SK-N-SH treated with all-trans-retinoic acid at 6 μM for 48 hours (cell line): ENCODE measurements around the gene P3H1.

Experiments used
- ATAC-seq: fragments of 200-7000 bp; cut with Tn5 transposase; 3 replicates; pipeline ENCODE4 v1.9.1; 2020; ENCODE audit warnings: mild to moderate bottlenecking, moderate library complexity
- ARNTL ChIP-seq: fragments of 450-650 bp; formaldehyde crosslinking; IDR thresholded peaks from 2 replicates; pipeline ENCODE4 v1.5.0; 2020; ENCODE audit warnings: low read depth, mild to moderate bottlenecking, moderate library complexity, borderline replicate concordance
- BACH2 ChIP-seq: fragments of 250-450 bp; sonication (Bioruptor Pico); IDR thresholded peaks from 2 replicates; pipeline ENCODE4 v1.9.0; 2021; ENCODE audit warnings: mild to moderate bottlenecking, borderline replicate concordance
- ESRRG ChIP-seq: fragments of 250-450 bp; sonication (Bioruptor Pico); IDR thresholded peaks from 2 replicates; pipeline ENCODE4 v1.6.1; 2021; ENCODE audit warnings: mild to moderate bottlenecking
- ISL1 ChIP-seq: fragments of 250-450 bp; sonication (Bioruptor Pico); IDR thresholded peaks from 2 replicates; pipeline ENCODE4 v2.1.2; 2022; ENCODE audit warnings: mild to moderate bottlenecking, moderate library complexity
- PPARA ChIP-seq: fragments of 250-450 bp; sonication (Bioruptor Pico); IDR thresholded peaks from 2 replicates; pipeline ENCODE4 v1.5.0; 2020; ENCODE audit warnings: mild to moderate bottlenecking, borderline replicate concordance
- RARB ChIP-seq: fragments of 250-450 bp; sonication (Bioruptor Pico); IDR thresholded peaks from 2 replicates; pipeline ENCODE4 v1.8.0; 2021; ENCODE audit warnings: mild to moderate bottlenecking, moderate library complexity
- SNAI2 ChIP-seq: fragments of 250-450 bp; sonication (Bioruptor Pico); IDR thresholded peaks from 2 replicates; pipeline ENCODE4 v1.5.0; 2020; ENCODE audit warnings: mild to moderate bottlenecking, moderate library complexity
- TCF4 ChIP-seq: fragments of 250-450 bp; sonication (Bioruptor Pico); IDR thresholded peaks from 2 replicates; pipeline ENCODE4 v1.8.0; 2021; ENCODE audit warnings: mild to moderate bottlenecking, moderate library complexity, borderline replicate concordance
- TOX ChIP-seq: fragments of 250-450 bp; sonication (Bioruptor Pico); IDR thresholded peaks from 2 replicates; pipeline ENCODE4 v1.8.0; 2021; ENCODE audit warnings: mild to moderate bottlenecking, moderate library complexity, borderline replicate concordance
- ZC3H10 ChIP-seq: fragments of 250-450 bp; sonication (Bioruptor Pico); IDR thresholded peaks from 2 replicates; pipeline ENCODE4 v1.5.1; 2021; ENCODE audit warnings: mild to moderate bottlenecking, moderate library complexity
- ZFP3 ChIP-seq: fragments of 250-450 bp; sonication (Bioruptor Pico); IDR thresholded peaks from 2 replicates; pipeline ENCODE4 v1.5.0; 2020; ENCODE audit warnings: mild to moderate bottlenecking, moderate library complexity
- ZFP30 ChIP-seq: fragments of 450-650 bp; formaldehyde crosslinking; IDR thresholded peaks from 2 replicates; pipeline ENCODE4 v1.5.0; 2022; ENCODE audit warnings: mild to moderate bottlenecking, moderate library complexity
- ZNF565 ChIP-seq: fragments of 450-650 bp; formaldehyde crosslinking; conservative IDR thresholded peaks from 2 replicates; pipeline ENCODE4 v1.5.0; 2020; ENCODE audit warnings: low read depth, mild to moderate bottlenecking, moderate library complexity
- ZNF70 ChIP-seq: fragments of 450-650 bp; formaldehyde crosslinking; IDR thresholded peaks from 2 replicates; pipeline ENCODE4 v1.5.0; 2020; ENCODE audit warnings: mild to moderate bottlenecking, moderate library complexity
- TF ChIP-seq, protein P1 (sequence below): fragments of 250-450 bp; sonication (Bioruptor Pico); IDR thresholded peaks from 2 replicates; pipeline ENCODE4 v1.5.1; 2020; ENCODE audit warnings: low read depth, mild to moderate bottlenecking, moderate library complexity
- TF ChIP-seq, protein P2 (sequence below): fragments of 250-450 bp; sonication (Bioruptor Pico); IDR thresholded peaks from 2 replicates; pipeline ENCODE4 v1.5.1; 2021; ENCODE audit warnings: mild to moderate bottlenecking, moderate library complexity
- TF ChIP-seq, protein P3 (sequence below): fragments of 250-450 bp; sonication (Bioruptor Pico); IDR thresholded peaks from 2 replicates; pipeline ENCODE4 v1.8.0; 2020; ENCODE audit warnings: mild to moderate bottlenecking, moderate library complexity, borderline replicate concordance
- TF ChIP-seq, protein P4 (sequence below): fragments of 250-450 bp; sonication (Bioruptor Pico); IDR thresholded peaks from 2 replicates; pipeline ENCODE4 v1.8.0; 2021; ENCODE audit warnings: low read depth, mild to moderate bottlenecking, moderate library complexity, borderline replicate concordance
- TF ChIP-seq, protein P5 (sequence below): fragments of 250-450 bp; sonication (Bioruptor Pico); IDR thresholded peaks from 2 replicates; pipeline ENCODE4 v1.5.0; 2020; ENCODE audit warnings: mild to moderate bottlenecking, moderate library complexity

The P3H1 gene

DNA sequence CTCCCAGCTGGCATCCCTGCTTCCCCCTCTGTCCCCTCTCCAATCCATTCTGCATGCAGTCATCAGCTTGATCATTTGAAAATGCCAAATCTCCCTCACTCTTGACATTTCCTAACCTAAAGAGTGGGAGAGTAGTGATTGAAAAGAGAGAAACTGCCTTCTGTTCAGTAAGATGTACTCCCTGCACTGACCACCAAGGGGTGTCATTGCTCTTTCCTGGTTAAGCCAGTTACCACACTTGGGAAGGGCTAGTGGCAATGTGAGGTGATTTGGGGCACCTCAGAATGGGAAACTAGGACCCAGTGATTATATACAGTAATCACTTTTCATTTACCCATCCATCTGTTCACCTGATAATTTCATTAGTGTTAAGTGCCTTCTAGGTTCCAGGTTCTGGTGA, 11.0 kb upstream of the P3H1 start:
- peak; percentile 92 for ATAC-seq
- TF ChIP-seq ZFP30 (CRISPR knock-in tag) (no peak), SNAI2 (CRISPR knock-in tag) (no peak), ZNF565 (CRISPR knock-in tag) (no peak), ISL1 (CRISPR knock-in tag) (no peak)

DNA sequence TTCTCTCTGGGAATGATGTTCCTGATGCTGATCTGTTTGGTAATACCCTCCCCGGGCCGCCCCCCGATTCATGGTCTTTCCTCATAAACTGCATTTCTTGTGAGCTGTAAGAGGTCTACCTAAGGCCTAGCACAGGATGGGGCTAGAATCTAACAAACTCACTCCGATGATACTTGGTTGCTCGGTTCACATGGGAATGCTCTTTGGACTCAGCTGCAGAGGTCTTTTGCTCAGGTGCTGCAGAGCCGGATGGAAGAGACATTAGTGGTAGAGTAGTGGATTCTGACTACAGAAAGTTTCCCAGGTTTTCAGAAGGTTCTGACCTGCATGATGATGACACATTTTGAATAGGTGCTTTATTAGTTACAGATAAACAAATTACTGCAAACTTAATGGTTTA, 9.7 kb upstream of the P3H1 start:
- no peak for ATAC-seq
- no peak for TF ChIP-seq ZNF70 (CRISPR knock-in tag)
- no peak for TF ChIP-seq ZFP30 (CRISPR knock-in tag)
- TF ChIP-seq, protein P1, sequence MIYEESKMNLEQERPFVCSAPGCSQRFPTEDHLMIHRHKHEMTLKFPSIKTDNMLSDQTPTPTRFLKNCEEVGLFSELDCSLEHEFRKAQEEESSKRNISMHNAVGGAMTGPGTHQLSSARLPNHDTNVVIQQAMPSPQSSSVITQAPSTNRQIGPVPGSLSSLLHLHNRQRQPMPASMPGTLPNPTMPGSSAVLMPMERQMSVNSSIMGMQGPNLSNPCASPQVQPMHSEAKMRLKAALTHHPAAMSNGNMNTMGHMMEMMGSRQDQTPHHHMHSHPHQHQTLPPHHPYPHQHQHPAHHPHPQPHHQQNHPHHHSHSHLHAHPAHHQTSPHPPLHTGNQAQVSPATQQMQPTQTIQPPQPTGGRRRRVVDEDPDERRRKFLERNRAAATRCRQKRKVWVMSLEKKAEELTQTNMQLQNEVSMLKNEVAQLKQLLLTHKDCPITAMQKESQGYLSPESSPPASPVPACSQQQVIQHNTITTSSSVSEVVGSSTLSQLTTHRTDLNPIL = no peak
- no peak for TF ChIP-seq ZNF565 (CRISPR knock-in tag)
- TF ChIP-seq RARB = no peak
- TF ChIP-seq ESRRG (CRISPR knock-in tag) = no peak
- TF ChIP-seq, protein P2, sequence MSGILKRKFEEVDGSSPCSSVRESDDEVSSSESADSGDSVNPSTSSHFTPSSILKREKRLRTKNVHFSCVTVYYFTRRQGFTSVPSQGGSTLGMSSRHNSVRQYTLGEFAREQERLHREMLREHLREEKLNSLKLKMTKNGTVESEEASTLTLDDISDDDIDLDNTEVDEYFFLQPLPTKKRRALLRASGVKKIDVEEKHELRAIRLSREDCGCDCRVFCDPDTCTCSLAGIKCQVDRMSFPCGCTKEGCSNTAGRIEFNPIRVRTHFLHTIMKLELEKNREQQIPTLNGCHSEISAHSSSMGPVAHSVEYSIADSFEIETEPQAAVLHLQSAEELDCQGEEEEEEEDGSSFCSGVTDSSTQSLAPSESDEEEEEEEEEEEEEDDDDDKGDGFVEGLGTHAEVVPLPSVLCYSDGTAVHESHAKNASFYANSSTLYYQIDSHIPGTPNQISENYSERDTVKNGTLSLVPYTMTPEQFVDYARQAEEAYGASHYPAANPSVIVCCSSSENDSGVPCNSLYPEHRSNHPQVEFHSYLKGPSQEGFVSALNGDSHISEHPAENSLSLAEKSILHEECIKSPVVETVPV (CRISPR knock-in tag) = no peak
- TF ChIP-seq, protein P3, sequence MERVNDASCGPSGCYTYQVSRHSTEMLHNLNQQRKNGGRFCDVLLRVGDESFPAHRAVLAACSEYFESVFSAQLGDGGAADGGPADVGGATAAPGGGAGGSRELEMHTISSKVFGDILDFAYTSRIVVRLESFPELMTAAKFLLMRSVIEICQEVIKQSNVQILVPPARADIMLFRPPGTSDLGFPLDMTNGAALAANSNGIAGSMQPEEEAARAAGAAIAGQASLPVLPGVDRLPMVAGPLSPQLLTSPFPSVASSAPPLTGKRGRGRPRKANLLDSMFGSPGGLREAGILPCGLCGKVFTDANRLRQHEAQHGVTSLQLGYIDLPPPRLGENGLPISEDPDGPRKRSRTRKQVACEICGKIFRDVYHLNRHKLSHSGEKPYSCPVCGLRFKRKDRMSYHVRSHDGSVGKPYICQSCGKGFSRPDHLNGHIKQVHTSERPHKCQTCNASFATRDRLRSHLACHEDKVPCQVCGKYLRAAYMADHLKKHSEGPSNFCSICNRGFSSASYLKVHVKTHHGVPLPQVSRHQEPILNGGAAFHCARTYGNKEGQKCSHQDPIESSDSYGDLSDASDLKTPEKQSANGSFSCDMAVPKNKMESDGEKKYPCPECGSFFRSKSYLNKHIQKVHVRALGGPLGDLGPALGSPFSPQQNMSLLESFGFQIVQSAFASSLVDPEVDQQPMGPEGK = no peak
- no peak for TF ChIP-seq ARNTL (CRISPR knock-in tag)
- TF ChIP-seq ISL1 (CRISPR knock-in tag) = no peak
- no peak for TF ChIP-seq SNAI2 (CRISPR knock-in tag)
- TF ChIP-seq, all 23 proteins: peak for 0

DNA sequence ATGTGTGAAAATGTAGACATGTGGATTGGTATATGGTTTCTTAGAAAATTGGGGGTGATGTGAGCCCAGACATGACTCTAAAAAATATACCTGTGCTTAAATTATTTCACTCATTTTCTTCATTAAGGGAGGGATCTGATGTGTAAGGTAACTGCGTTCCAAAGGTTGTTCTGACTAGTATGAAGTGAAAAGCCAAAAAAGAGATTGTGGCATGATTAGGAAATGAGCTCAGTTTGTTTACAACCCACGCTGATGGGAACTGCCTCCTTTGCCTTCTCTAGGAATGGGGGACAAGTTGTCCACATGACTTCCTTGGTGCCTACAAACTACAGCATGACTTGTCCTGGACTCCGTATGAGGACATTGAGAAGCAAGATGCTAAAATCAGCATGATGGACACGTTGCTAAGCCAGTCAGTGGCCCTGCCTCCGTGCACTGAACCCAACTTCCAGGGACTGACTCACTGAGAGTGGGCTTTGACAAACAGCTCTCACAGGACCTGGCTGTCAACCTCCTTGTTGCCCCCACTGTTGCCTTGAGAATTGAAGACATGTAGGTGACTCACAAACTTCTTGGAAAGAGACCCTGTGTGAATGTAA, 8.2 kb upstream of the P3H1 start:
- TF ChIP-seq TCF4 (CRISPR knock-in tag) (no peak), ESRRG (CRISPR knock-in tag) (no peak), ZFP3 (CRISPR knock-in tag) (no peak), BACH2 (CRISPR knock-in tag) (no peak), ISL1 (CRISPR knock-in tag) (no peak), RARB (no peak), ZC3H10 (CRISPR knock-in tag) (no peak), TOX (no peak), PPARA (CRISPR knock-in tag) (no peak)
- TF ChIP-seq, protein P4, sequence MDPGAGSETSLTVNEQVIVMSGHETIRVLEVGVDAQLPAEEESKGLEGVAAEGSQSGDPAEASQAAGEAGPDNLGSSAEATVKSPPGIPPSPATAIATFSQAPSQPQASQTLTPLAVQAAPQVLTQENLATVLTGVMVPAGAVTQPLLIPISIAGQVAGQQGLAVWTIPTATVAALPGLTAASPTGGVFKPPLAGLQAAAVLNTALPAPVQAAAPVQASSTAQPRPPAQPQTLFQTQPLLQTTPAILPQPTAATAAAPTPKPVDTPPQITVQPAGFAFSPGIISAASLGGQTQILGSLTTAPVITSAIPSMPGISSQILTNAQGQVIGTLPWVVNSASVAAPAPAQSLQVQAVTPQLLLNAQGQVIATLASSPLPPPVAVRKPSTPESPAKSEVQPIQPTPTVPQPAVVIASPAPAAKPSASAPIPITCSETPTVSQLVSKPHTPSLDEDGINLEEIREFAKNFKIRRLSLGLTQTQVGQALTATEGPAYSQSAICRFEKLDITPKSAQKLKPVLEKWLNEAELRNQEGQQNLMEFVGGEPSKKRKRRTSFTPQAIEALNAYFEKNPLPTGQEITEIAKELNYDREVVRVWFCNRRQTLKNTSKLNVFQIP = no peak
- TF ChIP-seq, protein P2 (CRISPR knock-in tag) = no peak
- ATAC-seq = no peak

DNA sequence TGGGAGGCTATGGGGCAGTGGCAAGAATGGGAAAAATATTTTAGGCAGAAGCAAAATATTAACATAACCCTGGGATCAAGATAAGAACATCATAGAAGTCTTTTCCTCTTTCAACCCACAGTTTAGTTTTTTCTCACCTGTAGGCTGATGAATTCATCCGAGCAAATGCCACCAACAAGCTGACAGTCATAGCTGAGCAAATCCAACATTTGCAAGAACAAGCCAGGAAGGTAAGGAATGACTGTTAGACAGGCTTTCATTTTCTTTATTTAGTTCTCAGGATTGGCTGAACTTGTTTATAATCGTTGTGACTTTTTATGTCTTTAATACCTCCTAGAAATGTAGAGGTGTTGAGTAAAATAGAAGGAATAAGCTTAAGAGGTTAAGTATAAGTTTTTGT, 6.6 kb upstream of the P3H1 start:
- TF ChIP-seq ESRRG (CRISPR knock-in tag) (no peak), ISL1 (CRISPR knock-in tag) (no peak)
- TF ChIP-seq, protein P5, sequence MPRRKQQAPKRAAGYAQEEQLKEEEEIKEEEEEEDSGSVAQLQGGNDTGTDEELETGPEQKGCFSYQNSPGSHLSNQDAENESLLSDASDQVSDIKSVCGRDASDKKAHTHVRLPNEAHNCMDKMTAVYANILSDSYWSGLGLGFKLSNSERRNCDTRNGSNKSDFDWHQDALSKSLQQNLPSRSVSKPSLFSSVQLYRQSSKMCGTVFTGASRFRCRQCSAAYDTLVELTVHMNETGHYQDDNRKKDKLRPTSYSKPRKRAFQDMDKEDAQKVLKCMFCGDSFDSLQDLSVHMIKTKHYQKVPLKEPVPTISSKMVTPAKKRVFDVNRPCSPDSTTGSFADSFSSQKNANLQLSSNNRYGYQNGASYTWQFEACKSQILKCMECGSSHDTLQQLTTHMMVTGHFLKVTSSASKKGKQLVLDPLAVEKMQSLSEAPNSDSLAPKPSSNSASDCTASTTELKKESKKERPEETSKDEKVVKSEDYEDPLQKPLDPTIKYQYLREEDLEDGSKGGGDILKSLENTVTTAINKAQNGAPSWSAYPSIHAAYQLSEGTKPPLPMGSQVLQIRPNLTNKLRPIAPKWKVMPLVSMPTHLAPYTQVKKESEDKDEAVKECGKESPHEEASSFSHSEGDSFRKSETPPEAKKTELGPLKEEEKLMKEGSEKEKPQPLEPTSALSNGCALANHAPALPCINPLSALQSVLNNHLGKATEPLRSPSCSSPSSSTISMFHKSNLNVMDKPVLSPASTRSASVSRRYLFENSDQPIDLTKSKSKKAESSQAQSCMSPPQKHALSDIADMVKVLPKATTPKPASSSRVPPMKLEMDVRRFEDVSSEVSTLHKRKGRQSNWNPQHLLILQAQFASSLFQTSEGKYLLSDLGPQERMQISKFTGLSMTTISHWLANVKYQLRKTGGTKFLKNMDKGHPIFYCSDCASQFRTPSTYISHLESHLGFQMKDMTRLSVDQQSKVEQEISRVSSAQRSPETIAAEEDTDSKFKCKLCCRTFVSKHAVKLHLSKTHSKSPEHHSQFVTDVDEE (CRISPR knock-in tag) = no peak
- ATAC-seq = no peak
